ENCODE measurements around the gene TNNI3K.

The TNNI3K gene

DNA sequence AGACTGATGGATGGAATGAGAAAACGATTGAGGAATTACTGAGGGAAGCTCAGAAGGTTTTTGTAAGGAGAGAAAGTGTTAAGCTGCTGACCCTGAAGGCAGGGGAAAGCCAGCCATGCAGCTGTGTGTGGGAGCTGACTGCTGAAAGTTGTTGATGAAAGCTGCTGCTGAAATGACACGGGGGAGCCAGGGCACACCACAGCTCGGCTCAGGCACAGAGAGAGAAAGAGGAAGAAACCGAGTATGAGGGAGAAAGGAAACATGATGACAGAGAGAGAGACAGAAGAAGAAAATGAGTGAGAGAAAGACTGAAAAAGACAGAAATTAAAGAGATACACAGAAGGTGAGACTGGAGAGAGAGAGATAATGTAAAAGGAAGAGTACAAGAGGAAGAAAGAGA is 161.7 kb downstream of the TNNI3K start:
- Mint-ChIP-seq H3K4me3 (no peak overlapping the region), H3K4me1 (no peaks in the 10 kb centered on the region)
- ATAC-seq: no peak

DNA sequence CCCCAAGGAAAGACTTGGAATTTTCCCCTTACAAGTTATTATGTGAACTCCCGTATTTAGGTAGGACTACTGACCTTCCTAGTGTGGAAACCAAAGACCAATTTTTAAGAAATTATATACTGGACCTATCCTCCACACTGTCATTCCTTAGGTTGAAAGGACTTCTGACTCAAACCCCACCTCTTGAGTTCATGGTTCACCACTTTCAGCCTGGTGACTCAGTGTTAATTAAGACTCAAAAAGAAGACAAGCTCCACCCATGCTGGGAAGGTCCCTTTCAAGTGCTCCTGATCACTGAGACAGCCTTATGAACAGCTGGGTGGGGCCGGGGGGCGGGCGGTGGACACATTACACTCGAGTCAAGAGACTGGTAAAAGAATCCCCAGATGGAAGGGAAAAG is 164.1 kb downstream of the TNNI3K start:
- DNase-seq: no peak
- Mint-ChIP-seq H3K4me3 (no peak overlapping the region), H3K27me3 (no peaks in the 10 kb centered on the region), H3K27ac (no peak overlapping the region), H3K9me3 (no peaks in the 10 kb centered on the region), H3K4me1 (no peaks in the 10 kb centered on the region)
- no peak for ATAC-seq

More for the DNA sequence above, 161.7 kb downstream of the TNNI3K start:
- Mint-ChIP-seq H3K27ac (no peak overlapping the region), H3K9me3 (no peaks in the 10 kb centered on the region), H3K27me3 (no peaks in the 10 kb centered on the region)
- no peak for DNase-seq

DNA sequence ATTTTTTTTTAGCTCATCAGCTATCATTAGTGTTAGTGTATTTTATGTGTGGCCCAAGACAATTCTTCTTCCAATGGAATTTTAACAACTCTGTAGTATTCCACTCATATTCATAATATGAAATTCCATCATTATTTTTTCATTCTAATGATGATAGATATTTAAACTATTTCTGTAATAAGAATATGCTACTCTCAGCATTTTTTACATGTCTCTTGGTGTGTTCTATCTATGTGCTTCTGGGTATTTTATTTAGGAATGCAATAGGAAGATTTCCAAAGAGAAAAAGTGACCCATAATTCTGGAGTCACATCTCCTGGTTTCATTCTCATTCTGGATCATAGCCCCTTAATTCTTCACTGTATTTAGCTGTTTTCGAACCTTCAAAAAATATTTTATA is 167.7 kb downstream of the TNNI3K start:
- Mint-ChIP-seq H3K4me3 (no peak overlapping the region), H3K27ac (no peak overlapping the region), H3K9me3 (no peaks in the 10 kb centered on the region), H3K4me1 (no peaks in the 10 kb centered on the region), H3K27me3 (no peaks in the 10 kb centered on the region)
- no peak for DNase-seq
- no peak for ATAC-seq

DNA sequence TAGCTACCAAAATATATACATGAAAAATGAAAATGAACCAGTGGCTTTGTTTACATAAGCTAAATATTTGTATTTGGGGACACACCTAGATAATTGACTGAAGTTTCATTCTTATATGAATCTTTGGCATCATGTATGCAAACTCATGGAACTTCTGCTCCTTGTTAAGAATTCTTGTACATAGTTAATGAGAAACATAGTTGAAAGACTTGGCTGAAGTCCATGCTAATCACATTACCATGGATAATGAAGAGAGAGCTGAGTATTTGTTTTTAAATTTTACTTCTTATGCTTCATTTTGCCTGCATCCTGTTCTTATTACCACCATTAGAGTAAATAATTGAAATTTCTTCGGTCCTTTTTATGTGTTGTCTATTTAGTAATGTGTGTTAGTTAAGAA is 168.4 kb downstream of the TNNI3K start:
- H3K4me1 Mint-ChIP-seq: no peaks in the 10 kb centered on the region
- ATAC-seq (no peak), DNase-seq (no peak)
- H3K27ac Mint-ChIP-seq: no peak overlapping the region
- no peaks in the 10 kb centered on the region for H3K27me3 Mint-ChIP-seq
- H3K4me3 Mint-ChIP-seq: no peak overlapping the region
- H3K9me3 Mint-ChIP-seq: no peaks in the 10 kb centered on the region

DNA sequence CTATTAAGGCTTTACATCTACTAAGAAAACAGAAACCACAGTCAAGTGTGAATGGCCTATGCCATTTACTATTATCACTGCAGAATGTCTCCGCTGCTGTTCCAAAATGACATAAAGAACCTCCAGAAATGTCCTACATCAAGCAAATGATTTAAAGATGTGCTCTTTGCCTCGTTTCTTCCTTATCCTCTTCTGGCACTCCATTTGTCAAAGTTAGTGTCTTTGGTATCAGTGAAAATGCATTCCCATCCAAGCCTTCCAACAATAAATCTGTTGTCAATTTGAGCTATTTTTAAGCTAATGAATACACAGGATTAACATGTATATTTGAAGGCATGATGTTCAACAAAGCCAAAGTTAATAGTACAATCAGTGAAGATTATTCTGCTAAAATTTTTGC is 171.6 kb downstream of the TNNI3K start:
- H3K27ac Mint-ChIP-seq: no peak overlapping the region
- no peaks in the 10 kb centered on the region for H3K9me3 Mint-ChIP-seq
- H3K4me1 Mint-ChIP-seq: no peaks in the 10 kb centered on the region
- DNase-seq: no peak
- no peak overlapping the region for H3K4me3 Mint-ChIP-seq
- ATAC-seq: no peak
- H3K27me3 Mint-ChIP-seq: no peaks in the 10 kb centered on the region

DNA sequence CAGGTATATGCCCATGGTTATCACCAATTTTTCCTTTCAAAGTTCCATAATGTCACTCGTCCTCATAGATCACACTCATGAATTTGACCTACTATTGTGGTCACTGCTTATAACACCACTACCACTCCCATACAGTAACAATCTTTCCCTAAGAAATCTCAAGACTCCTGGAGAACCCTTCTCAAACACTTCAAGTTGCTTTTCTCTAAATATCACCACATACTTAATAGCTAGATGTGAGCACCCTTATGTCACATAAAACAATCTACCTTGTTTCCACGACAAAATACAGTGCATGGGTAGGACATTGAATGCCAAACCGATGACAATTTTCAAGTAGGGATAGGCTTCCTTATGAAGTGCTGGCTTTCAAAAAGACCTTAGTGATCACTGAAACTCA is 172.7 kb downstream of the TNNI3K start:
- no peaks in the 10 kb centered on the region for H3K27me3 Mint-ChIP-seq
- no peak overlapping the region for H3K4me3 Mint-ChIP-seq
- no peak for DNase-seq
- no peak for ATAC-seq
- H3K9me3 Mint-ChIP-seq: no peaks in the 10 kb centered on the region
- H3K4me1 Mint-ChIP-seq: no peaks in the 10 kb centered on the region
- H3K27ac Mint-ChIP-seq: no peak overlapping the region

DNA sequence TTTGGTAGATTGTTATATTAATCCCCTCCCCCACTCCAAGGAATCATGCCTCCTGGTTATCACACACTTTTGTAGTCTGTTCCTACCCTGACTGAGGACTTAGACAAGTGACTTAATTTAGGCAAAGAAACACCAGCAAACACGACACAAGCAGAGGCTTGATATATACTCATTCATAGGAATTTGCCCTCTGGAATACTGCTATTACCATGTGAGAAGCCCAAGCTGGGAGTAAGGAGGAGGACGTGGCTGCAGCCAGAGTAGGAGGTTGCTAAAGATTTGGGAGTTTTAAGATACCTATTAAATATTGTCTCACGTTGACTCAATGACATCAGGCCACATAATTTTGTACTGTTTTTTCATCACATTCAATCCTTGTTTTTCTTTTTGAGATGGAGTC is 177.1 kb downstream of the TNNI3K start:
- DNase-seq (no peak), ATAC-seq (no peak)
- no peaks in the 10 kb centered on the region for H3K9me3 Mint-ChIP-seq
- H3K27ac Mint-ChIP-seq: no peak overlapping the region
- H3K4me3 Mint-ChIP-seq: no peak overlapping the region
- H3K27me3 Mint-ChIP-seq: no peaks in the 10 kb centered on the region
- no peaks in the 10 kb centered on the region for H3K4me1 Mint-ChIP-seq

DNA sequence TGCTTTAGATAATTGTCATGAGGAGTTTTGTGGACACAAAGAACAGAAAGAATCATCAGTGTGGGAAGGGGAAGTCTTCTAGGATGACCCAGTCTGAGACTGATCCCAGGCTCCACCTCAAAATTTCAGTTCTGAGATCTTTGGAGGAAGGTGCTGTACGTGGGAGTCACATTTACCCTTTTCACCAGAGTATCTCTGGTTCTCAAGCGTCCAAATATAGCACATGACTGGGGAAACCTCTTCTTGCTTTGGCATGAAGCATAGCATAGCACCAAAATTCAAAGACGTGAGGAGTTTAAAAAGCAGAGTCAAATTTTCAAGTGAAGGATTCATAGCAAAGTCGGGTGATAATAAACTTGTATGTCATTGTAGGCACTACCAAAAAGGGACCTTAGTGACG is 180.7 kb downstream of the TNNI3K start:
- DNase-seq (no peak), ATAC-seq (no peak)
- Mint-ChIP-seq H3K4me1 (no peaks in the 10 kb centered on the region), H3K27me3 (no peaks in the 10 kb centered on the region), H3K27ac (no peak overlapping the region), H3K4me3 (no peak overlapping the region), H3K9me3 (no peaks in the 10 kb centered on the region)

DNA sequence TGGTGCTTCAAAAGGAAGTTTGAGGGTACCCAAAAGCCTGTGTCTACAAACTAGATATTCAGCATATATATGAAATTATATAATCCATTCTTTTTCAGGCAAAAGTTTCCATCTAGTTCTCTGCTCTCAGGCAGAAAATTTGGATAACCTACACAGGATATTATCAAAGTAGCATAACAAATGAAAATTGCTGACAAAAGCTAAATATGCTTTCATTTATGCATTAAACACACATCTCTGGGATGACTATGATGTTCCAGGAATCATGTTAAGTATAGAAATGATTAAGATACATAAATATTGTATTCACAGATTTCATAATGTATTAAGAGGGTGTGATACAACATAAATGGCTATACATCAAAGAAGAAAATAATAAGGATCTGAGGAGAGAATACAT is 184.4 kb downstream of the TNNI3K start:
- Mint-ChIP-seq H3K4me1 (no peaks in the 10 kb centered on the region), H3K9me3 (no peaks in the 10 kb centered on the region), H3K27me3 (no peaks in the 10 kb centered on the region), H3K4me3 (no peak overlapping the region), H3K27ac (no peak overlapping the region)
- DNase-seq (no peak), ATAC-seq (no peak)

DNA sequence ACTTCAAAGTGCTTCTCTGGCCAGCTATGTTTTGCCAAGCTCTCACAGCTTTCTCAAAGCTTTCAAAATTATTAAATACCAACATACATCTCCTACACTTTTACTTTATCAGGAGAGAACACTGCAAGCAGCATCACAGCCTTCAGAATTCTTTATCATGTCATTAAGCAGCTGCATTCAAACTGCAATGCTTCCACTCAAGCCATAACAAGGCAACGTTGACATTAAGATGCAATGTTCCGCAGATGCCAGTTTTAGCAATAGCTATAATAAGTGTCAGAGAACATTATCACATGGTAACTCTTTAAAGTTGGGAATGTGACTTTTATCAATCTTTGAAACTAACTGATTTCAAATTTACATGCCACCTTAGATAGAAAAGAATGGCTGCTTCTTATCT is 185.3 kb downstream of the TNNI3K start:
- Mint-ChIP-seq H3K4me1 (no peaks in the 10 kb centered on the region), H3K9me3 (no peaks in the 10 kb centered on the region), H3K4me3 (no peak overlapping the region), H3K27me3 (no peaks in the 10 kb centered on the region), H3K27ac (no peak overlapping the region)
- ATAC-seq (no peak), DNase-seq (no peak)

DNA sequence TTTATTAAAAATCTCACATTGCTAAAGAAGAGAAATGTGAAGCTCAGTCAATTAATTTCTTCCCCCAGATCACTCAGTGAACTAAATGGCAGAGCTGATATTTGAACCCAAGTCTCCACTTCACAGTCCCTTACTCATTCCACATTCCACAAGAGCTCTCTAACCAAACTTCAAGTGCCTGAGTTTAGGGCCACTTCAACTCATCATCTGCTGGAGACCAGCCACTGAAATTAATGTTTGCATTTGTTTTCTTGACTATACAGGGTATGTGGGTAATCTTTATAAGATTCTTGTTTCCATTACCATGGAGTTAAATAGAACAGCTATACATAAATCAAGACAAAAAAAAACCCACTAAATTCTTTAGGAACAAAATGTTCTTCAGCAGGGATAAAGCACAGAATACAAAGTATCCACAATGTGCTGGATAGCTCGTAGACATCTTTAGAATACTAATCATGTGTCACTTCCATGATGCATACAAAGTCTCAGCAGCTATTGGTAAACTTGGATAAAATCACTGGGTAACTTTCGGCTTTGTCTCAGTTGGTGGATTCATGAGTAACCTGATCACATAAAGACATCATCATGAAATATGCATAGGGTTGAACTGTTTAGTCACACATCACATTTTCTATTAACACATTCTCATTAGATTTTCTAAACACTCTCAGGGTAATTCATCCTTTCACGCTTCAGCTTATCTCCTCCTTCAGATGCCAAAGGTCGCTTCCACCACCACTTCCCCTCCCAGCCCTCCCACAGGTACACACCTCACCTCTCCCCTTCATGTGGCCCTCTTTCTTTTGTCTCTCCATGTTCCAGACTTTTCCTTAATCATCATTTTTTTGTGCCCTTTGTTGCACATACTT is 187.5 kb downstream of the TNNI3K start:
- Mint-ChIP-seq H3K4me1 (no peaks in the 10 kb centered on the region), H3K9me3 (no peaks in the 10 kb centered on the region), H3K4me3 (no peak overlapping the region)

DNA sequence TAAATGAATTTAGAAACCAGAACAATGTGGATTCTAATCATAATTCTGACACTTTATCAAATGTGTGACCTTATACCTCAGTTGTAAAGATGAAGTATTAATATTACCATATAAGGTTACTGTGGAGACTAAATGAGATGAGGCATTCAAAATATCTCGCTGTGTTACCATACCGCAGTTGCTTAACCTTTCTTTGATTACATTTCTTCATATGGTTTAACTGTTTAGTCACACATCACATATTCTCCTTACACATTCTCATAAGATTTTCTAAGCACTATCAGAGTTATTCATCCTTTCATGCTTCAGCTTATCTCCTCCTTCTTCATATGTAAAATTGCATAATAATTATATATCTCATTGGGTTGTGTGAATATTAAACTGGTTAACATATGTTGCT is 188.3 kb downstream of the TNNI3K start:
- Mint-ChIP-seq H3K9me3 (no peaks in the 10 kb centered on the region), H3K4me3 (no peak overlapping the region), H3K27me3 (no peaks in the 10 kb centered on the region), H3K4me1 (no peaks in the 10 kb centered on the region), H3K27ac (no peak overlapping the region)
- no peak for ATAC-seq
- DNase-seq: no peak

More for the DNA sequence above, 187.5 kb downstream of the TNNI3K start:
- Mint-ChIP-seq H3K27ac (no peak overlapping the region), H3K27me3 (no peaks in the 10 kb centered on the region)
- DNase-seq: no peak
- no peak for ATAC-seq

DNA sequence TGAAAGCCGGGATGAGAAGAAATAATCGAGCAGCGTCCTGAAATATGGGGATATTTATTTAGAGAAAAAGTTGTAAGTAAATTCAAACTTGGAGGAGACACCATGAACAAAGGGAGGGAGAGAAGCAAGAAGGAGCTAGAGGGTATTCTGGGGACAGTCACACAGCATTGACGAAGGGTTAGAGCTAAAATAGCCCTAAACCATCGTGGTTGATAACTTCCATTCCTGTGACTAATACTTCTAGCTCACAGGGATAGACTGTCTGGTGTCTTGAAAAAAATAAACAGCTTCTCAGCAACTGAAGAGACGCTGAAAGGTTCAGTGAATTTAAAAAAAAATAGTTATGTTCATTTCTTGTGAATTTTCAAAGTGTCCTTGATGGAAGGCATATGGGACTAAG is 190.5 kb downstream of the TNNI3K start:
- H3K4me1 Mint-ChIP-seq: no peaks in the 10 kb centered on the region
- ATAC-seq (no peak), DNase-seq (no peak)
- H3K4me3 Mint-ChIP-seq: no peak overlapping the region
- no peak overlapping the region for H3K27ac Mint-ChIP-seq
- no peaks in the 10 kb centered on the region for H3K9me3 Mint-ChIP-seq
- H3K27me3 Mint-ChIP-seq: no peaks in the 10 kb centered on the region

DNA sequence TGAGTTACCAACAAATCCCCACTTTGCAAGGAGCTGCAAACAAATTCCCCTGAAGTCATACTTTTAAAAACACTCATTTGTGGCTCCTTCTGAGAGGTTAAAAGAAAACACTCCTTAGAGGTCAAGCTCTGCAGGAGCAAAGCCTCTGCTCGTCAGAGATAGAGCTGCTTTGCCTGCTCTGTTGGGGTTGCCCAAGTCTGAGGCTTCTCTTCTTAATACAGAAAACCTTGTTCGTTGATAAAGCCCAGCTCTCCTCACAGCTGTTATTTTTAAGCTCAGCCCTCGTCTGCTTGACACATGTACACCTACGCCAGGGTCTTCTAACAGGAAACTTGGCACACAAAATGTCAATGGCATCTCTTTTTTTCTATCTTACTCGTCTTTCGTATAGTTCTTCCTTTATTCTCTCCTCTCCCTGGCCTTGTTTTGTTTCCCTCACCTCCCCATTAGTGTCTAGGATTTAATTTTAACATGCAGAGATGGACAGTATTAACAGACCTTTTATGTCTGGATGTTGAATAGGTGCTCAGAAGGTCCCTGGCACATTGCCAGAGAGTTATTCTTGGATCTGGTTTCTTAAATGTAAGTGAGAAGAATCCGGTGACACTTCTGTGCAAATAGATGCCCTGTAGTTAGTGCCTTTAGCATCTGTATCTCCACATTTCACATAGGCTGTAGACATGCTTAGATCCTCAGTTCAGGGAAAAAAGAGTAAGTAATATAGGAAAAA is 191.2 kb downstream of the TNNI3K start:
- no peaks in the 10 kb centered on the region for H3K27me3 Mint-ChIP-seq
- no peak overlapping the region for H3K4me3 Mint-ChIP-seq
- H3K9me3 Mint-ChIP-seq: no peaks in the 10 kb centered on the region
- ATAC-seq: no peak
- DNase-seq: no peak
- H3K4me1 Mint-ChIP-seq: no peaks in the 10 kb centered on the region
- no peak overlapping the region for H3K27ac Mint-ChIP-seq

DNA sequence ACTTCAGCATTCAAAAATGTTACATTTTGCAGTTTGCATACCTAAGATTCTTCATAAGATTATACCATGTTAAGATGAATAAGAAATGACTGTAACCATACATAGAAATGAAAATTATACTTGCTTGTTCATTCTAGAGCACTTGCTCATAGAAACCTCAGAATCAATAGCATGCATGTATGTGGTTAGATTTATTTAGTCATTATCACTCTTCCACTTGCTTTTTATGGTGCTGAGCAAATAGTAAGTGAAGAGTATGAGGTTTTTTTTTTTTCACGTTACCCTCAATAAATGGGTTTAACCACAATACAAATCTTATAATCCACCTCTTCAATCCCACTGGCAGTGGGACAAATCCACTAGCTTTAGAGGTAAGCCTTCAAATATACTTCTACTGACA is 192.5 kb downstream of the TNNI3K start:
- no peaks in the 10 kb centered on the region for H3K9me3 Mint-ChIP-seq
- DNase-seq: no peak
- no peaks in the 10 kb centered on the region for H3K27me3 Mint-ChIP-seq
- no peak overlapping the region for H3K27ac Mint-ChIP-seq
- no peak overlapping the region for H3K4me3 Mint-ChIP-seq
- no peak for ATAC-seq
- H3K4me1 Mint-ChIP-seq: no peaks in the 10 kb centered on the region

DNA sequence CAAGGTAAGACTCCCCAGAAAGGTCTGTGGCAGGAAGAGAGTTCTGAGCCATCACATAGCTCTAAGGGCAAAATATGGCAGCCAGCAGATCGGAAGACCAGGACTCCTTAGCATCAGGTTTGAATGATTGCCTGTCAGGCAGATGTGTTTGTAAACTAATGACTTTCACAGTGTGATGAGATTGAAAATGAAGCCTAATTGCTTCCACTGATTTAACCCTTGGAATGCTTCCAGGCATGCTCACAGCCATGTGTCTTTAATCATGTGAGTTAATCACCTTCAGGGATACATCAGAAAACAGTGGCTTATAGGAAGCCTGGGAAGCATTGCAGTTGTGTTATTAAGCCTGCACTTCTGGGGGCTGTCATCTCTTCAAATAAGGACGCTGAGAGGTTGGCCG is 194.4 kb downstream of the TNNI3K start:
- ATAC-seq (no peak), DNase-seq (no peak)
- Mint-ChIP-seq H3K27ac (no peak overlapping the region), H3K27me3 (no peaks in the 10 kb centered on the region), H3K9me3 (no peaks in the 10 kb centered on the region), H3K4me3 (no peak overlapping the region), H3K4me1 (no peaks in the 10 kb centered on the region)

All from stimulated activated naive CD8-positive, alpha-beta T cell treated with anti-CD3 and anti-CD28 coated beads, Interleukin-15, amount 100 ng/mL, for 72 hours (primary cell).